ENCODE data around the gene TBX4. TPM values are rescaled to one million over a fixed set of nuclear protein-coding genes. Genes with fewer than 3 reads are reported as not detected.

TBX4 gene
- total and polyA plus RNA-seq, 2 of the 13 experiments (the other 11 are each of a cell fraction or from before 2014, with no cell fraction given), result 0.11 to 1.1 TPM

GRCh38 chr17:61483778-61484116 is 31.5 kb downstream of the TBX4 start:
- CTCF ChIA-PET (ENCODE audit: low intra/inter-chr PET ratio, low total read pairs), result no interaction called here
- TF ChIP-seq KLF13 (CRISPR knock-in tag; IDR thresholded peaks at IDR 0.05) (no peak), TAF1 (CRISPR knock-in tag; IDR thresholded peaks at IDR 0.05) (no peak), SMYD3 (CRISPR knock-in tag; IDR thresholded peaks at IDR 0.05) (no peak), FOXM1 (CRISPR knock-in tag; IDR thresholded peaks at IDR 0.05) (no peak)
- ATAC-seq, result no peak

GRCh38 chr17:61484174-61484573 is 32.0 kb downstream of the TBX4 start:
- WGBS (ENCODE audit: low lambda C conversion rate), result 98% methylated on average over 5 of the region's 5 CpGs
- ChIA-PET CTCF (ENCODE audit: low intra/inter-chr PET ratio, low total read pairs) (no interaction called here), POLR2A (no interaction called here)
- no TSS peak for BruUV-seq (replicated peaks)
- Histone ChIP-seq H3K27ac (ENCODE audit: extremely low read length, insufficient read depth, low read length) (no peak overlapping the region), H3K4me3 (replicated peaks in 1 of 3; ENCODE audit: insufficient read depth in 1 of 3, low read depth in 2 of 3, low read length in 3 of 3) (no peak overlapping the region), H3K4me1 (ENCODE audit: insufficient read depth, low read length) (peaks cover 40% of the 10 kb centered on the region), H3K27me3 (ENCODE audit: control insufficient read depth in 1 of 2, insufficient read depth in 2 of 2, low read length in 2 of 2) (no peaks in the 10 kb centered on the region), H4K20me1 (ENCODE audit: insufficient read depth, low read length) (no peaks in the 10 kb centered on the region), H3K36me3 (replicated peaks in 1 of 2; ENCODE audit: control insufficient read depth in 1 of 2, insufficient read depth in 2 of 2, low read length in 2 of 2) (no peaks in the 10 kb centered on the region), H2AFZ (ENCODE audit: low read length) (no peak overlapping the region), H3K9me3 (ENCODE audit: low read length) (no peaks in the 10 kb centered on the region), H3K4me2 (ENCODE audit: low read depth, low read length) (no peak overlapping the region), H3K79me2 (ENCODE audit: insufficient read depth, low read length) (no peaks in the 10 kb centered on the region), H3K9ac (ENCODE audit: insufficient read depth, low read depth, low read length) (no peak overlapping the region)
- FAIRE-seq, result no peak
- intact Hi-C loops (cut with micrococcal nuclease; ENCODE audit: unreplicated experiment), result no loop called here
- no peak for DNase-seq (ENCODE audit: low spot score)
- ATAC-seq, result no peak
- in situ Hi-C loops (cut with HindIII; ENCODE audit: extremely low pct_ligation_motif_present, low pct_unique_long_range_greater_than_20kb), result no loop called here
- TF ChIP-seq, protein P1, sequence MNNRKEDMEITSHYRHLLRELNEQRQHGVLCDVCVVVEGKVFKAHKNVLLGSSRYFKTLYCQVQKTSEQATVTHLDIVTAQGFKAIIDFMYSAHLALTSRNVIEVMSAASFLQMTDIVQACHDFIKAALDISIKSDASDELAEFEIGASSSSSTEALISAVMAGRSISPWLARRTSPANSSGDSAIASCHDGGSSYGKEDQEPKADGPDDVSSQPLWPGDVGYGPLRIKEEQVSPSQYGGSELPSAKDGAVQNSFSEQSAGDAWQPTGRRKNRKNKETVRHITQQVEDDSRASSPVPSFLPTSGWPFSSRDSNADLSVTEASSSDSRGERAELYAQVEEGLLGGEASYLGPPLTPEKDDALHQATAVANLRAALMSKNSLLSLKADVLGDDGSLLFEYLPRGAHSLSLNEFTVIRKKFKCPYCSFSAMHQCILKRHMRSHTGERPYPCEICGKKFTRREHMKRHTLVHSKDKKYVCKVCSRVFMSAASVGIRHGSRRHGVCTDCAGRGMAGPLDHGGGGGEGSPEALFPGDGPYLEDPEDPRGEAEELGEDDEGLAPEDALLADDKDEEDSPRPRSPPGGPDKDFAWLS (CRISPR knock-in tag; IDR thresholded peaks at IDR 0.05; ENCODE audit: borderline replicate concordance), result no peak
- TF ChIP-seq ZNF18 (CRISPR knock-in tag; IDR thresholded peaks at IDR 0.05; ENCODE audit: insufficient replicate concordance) (no peak), ZZZ3 (CRISPR knock-in tag; IDR thresholded peaks at IDR 0.05; ENCODE audit: borderline replicate concordance) (no peak), SPEN (CRISPR knock-in tag; IDR thresholded peaks at IDR 0.05; ENCODE audit: low read depth) (no peak), TAF15 (IDR thresholded peaks at IDR 0.05; ENCODE audit: low read depth, low read length, poor library complexity, severe bottlenecking) (no peak), ZNF441 (CRISPR knock-in tag; IDR thresholded peaks at IDR 0.05; ENCODE audit: borderline replicate concordance) (no peak), ZNF264 (CRISPR knock-in tag; IDR thresholded peaks at IDR 0.05) (no peak), PRMT3 (CRISPR knock-in tag; IDR thresholded peaks at IDR 0.05; ENCODE audit: borderline replicate concordance, low read depth) (no peak), NCOR1 (IDR thresholded peaks at IDR 0.05; ENCODE audit: borderline replicate concordance, low read length) (no peak)

More at GRCh38 chr17:61483778-61484116, 31.5 kb downstream of the TBX4 start:
- Histone ChIP-seq H3K4me1 (ENCODE audit: insufficient read depth, low read length) (peaks cover 36% of the 10 kb centered on the region), H3K36me3 (replicated peaks in 1 of 2; ENCODE audit: control insufficient read depth in 1 of 2, insufficient read depth in 2 of 2, low read length in 2 of 2) (no peaks in the 10 kb centered on the region), H3K9me3 (ENCODE audit: low read length) (no peaks in the 10 kb centered on the region), H3K4me2 (ENCODE audit: low read depth, low read length) (no peak overlapping the region), H3K79me2 (ENCODE audit: insufficient read depth, low read length) (no peaks in the 10 kb centered on the region), H3K27me3 (ENCODE audit: control insufficient read depth in 1 of 2, insufficient read depth in 2 of 2, low read length in 2 of 2) (no peaks in the 10 kb centered on the region), H4K20me1 (ENCODE audit: insufficient read depth, low read length) (no peaks in the 10 kb centered on the region), H3K27ac (ENCODE audit: extremely low read length, insufficient read depth, low read length) (no peak overlapping the region), H2AFZ (ENCODE audit: low read length) (no peak overlapping the region), H3K4me3 (replicated peaks in 1 of 3; ENCODE audit: insufficient read depth in 1 of 3, low read depth in 2 of 3, low read length in 3 of 3) (no peak overlapping the region), H3K9ac (ENCODE audit: insufficient read depth, low read depth, low read length) (no peak overlapping the region)
- POLR2A ChIA-PET, result no interaction called here
- 62% methylated on average over 2 of the region's 2 CpGs for WGBS (ENCODE audit: low lambda C conversion rate)
- no TSS peak for BruUV-seq (replicated peaks)
- intact Hi-C loops (cut with micrococcal nuclease; ENCODE audit: unreplicated experiment), result no loop called here
- FAIRE-seq, result no peak
- DNase-seq (ENCODE audit: low spot score), result no peak
- in situ Hi-C loops (cut with HindIII; ENCODE audit: extremely low pct_ligation_motif_present, low pct_unique_long_range_greater_than_20kb), result no loop called here

Measured in HepG2 (cell line).